Endothelial cell of umbilical vein (primary cell): ENCODE data around the gene GSTO1. TPM values are rescaled to one million over a fixed set of nuclear protein-coding genes. Genes with fewer than 3 reads are reported as not detected.

ENCODE experiments used
- BruUV-seq: library from RNA; stranded (reverse); fragments of 400-500 nt; replicated peaks from 2 replicates; lab custom pipeline; 2021; lab: Mats Ljungman, UMichigan
- CTCF ChIA-PET: fragments of 300-600, 350-600 bp; sonication (Branson Sonifier 250); formaldehyde crosslinking; loops from one replicate; lab custom pipeline; 2021; ENCODE audit warnings: antibody characterized with exemption, inconsistent platforms; lab: Charles Lee
- POLR2A ChIA-PET: fragments of 300-600, 350-600 bp; sonication (Branson Sonifier 250); formaldehyde crosslinking; loops from one replicate; lab custom pipeline; 2021; ENCODE audit warnings: antibody characterized with exemption, inconsistent platforms; lab: Charles Lee
- DNase-seq: peaks from one replicate; pipeline ENCODE4 v3.0.0-alpha.2; 2011; ENCODE audit warnings: low read depth, low spot score
- FAIRE-seq: peaks from 2 replicates; lab custom pipeline; 2011; peaks lifted over from hg19 to GRCh38; lab: Jason Lieb, UNC
- H2AFZ ChIP-seq: 2 replicates; pipeline ENCODE4 v1.6.0; 2012; ENCODE audit warnings: low read depth, low read length, control low read depth, inconsistent platforms
- H3K27ac ChIP-seq: 2 replicates; pipeline ENCODE4 v1.5.1; 2011; ENCODE audit warnings: low read depth, mild to moderate bottlenecking, control low read depth, low read length, moderate library complexity; ENCODE audit not compliant: insufficient read depth
- H3K27me3 ChIP-seq, 2 experiments: 2 replicates each; pipeline versions ENCODE4 v1.6.0 to v1.6.1; 2011; ENCODE audit warnings: low read length in 2 of 2, mixed read lengths in 1 of 2; ENCODE audit not compliant: control insufficient read depth in 2 of 2, insufficient read depth in 2 of 2
- H3K36me3 ChIP-seq, 2 experiments: 2 replicates in 1 of 2; 3 replicates in 1 of 2; pipeline ENCODE4 v1.5.1; 2011; ENCODE audit warnings: low read length in 2 of 2, mild to moderate bottlenecking in 1 of 2, moderate library complexity in 1 of 2; ENCODE audit not compliant: control insufficient read depth in 2 of 2, insufficient read depth in 2 of 2; ENCODE audit errors: extremely low read depth in 1 of 2
- H3K4me1 ChIP-seq: 3 replicates; pipeline ENCODE4 v1.5.1; 2011; ENCODE audit warnings: mild to moderate bottlenecking, low read length; ENCODE audit not compliant: control insufficient read depth, insufficient read depth; ENCODE audit errors: extremely low read depth
- H3K4me2 ChIP-seq: 2 replicates; pipeline ENCODE4 v1.6.1; 2011; ENCODE audit warnings: low read length, control low read depth, mixed read lengths; ENCODE audit not compliant: insufficient read depth
- H3K4me3 ChIP-seq, 3 experiments: fragments of 200-600 bp in 1 of 3; sonication (generic), shearing (Covaris generic) in 1 of 3; replicated peaks in 1 of 3; 2 replicates each; pipeline ENCODE4 v1.5.1; 2011 to 2016; ENCODE audit warnings: control low read depth in 3 of 3, low read length in 3 of 3, mild to moderate bottlenecking in 2 of 3, inconsistent platforms in 1 of 3, low read depth in 1 of 3, moderate library complexity in 1 of 3; ENCODE audit not compliant: insufficient read depth in 1 of 3
- H3K79me2 ChIP-seq: 2 replicates; pipeline ENCODE4 v1.6.0; 2012; ENCODE audit warnings: low read length, inconsistent platforms; ENCODE audit not compliant: control insufficient read depth, insufficient read depth
- H3K9ac ChIP-seq: replicated peaks from 2 replicates; pipeline ENCODE3; 2011; ENCODE audit warnings: low read length, control low read depth; ENCODE audit not compliant: insufficient read depth; ENCODE audit errors: extremely low read depth
- H3K9me1 ChIP-seq: replicated peaks from 3 replicates; pipeline ENCODE4 v1.6.0; 2011; ENCODE audit warnings: mild to moderate bottlenecking, low read length; ENCODE audit not compliant: control insufficient read depth, insufficient read depth; ENCODE audit errors: extremely low read depth
- H3K9me3 ChIP-seq: replicated peaks from 2 replicates; pipeline ENCODE4 v1.5.1; 2012; ENCODE audit warnings: low read length, inconsistent platforms; ENCODE audit not compliant: control insufficient read depth, insufficient read depth
- H4K20me1 ChIP-seq: replicated peaks from 2 replicates; pipeline ENCODE3; 2011; ENCODE audit warnings: mild to moderate bottlenecking, low read length; ENCODE audit not compliant: control insufficient read depth, insufficient read depth; ENCODE audit errors: extremely low read depth
- EZH2 ChIP-seq: IDR thresholded peaks from 2 replicates; pipeline ENCODE4 v1.6.1; 2012; ENCODE audit warnings: borderline replicate concordance, low read depth, mild to moderate bottlenecking, moderate library complexity, low read length, inconsistent platforms; ENCODE audit not compliant: severe bottlenecking
- FOS ChIP-seq: IDR thresholded peaks from 2 replicates; pipeline ENCODE4 v1.6.1; 2011; ENCODE audit warnings: mild to moderate bottlenecking, low read length, moderate library complexity, borderline replicate concordance; ENCODE audit not compliant: insufficient read depth
- GATA2 ChIP-seq: IDR thresholded peaks from 2 replicates; pipeline ENCODE4 v1.7.0; 2011; ENCODE audit warnings: low read depth, mild to moderate bottlenecking, moderate library complexity, mixed read lengths, low read length; ENCODE audit not compliant: insufficient read length, insufficient read depth
- JUN ChIP-seq: IDR thresholded peaks from 2 replicates; pipeline ENCODE4 v1.6.1; 2011; ENCODE audit warnings: borderline replicate concordance, low read depth; ENCODE audit not compliant: insufficient read length, insufficient read depth
- MYC ChIP-seq: IDR thresholded peaks from one replicate; pipeline ENCODE4 v1.6.1; 2011; ENCODE audit warnings: mild to moderate bottlenecking, low read depth, low read length
- POLR2A ChIP-seq: IDR thresholded peaks from 2 replicates; pipeline ENCODE4 v1.6.1; 2012; ENCODE audit warnings: low read depth, mild to moderate bottlenecking, control low read depth, low read length
- POLR2AphosphoS5 ChIP-seq: IDR thresholded peaks from 2 replicates; pipeline ENCODE4 v1.6.1; 2012; ENCODE audit warnings: low read depth, mild to moderate bottlenecking, control low read depth, low read length, moderate library complexity; ENCODE audit not compliant: insufficient read depth
- dilution Hi-C: fragments of 300-500 bp; cut with MboI; formaldehyde crosslinking; loops from one replicate; pipeline ENCODE4 v1.15.0; 2019; ENCODE audit warnings: low sequenced_read_pairs; ENCODE audit not compliant: extremely low pct_ligation_motif_present
- intact Hi-C: fragments of 100-400 bp; cut with micrococcal nuclease; formaldehyde crosslinking; loops from one replicate; pipeline ENCODE4 v1.10.0; 2022
- polyA plus RNA-seq, 4 experiments: library from polyadenylated mRNA; depleted of rRNA in 3 of 4; stranded (reverse) in 3 of 4; unstranded in 1 of 4; fragments of >200 nt; gene quantifications; 2 replicates each; pipeline versions ENCODE4 v1.2.1 to v1.2.3, GENCODE V29; 2011 to 2012; ENCODE audit warnings: missing spikeins in 1 of 4
- total RNA-seq: library from RNA; stranded (reverse); gene quantifications from 2 replicates; pipeline ENCODE4 v1.2.3, GENCODE V29; 2021
- TF ChIP-seq, protein P1 (sequence below), 2 donors: IDR thresholded peaks; 1 replicate in 1 of 2; 2 replicates in 1 of 2; pipeline ENCODE4 v1.5.1; 2011; ENCODE audit warnings: low read length in 2 of 2, mild to moderate bottlenecking in 2 of 2, moderate library complexity in 2 of 2, control low read depth in 1 of 2, inconsistent platforms in 1 of 2, low read depth in 1 of 2; ENCODE audit not compliant: insufficient read depth in 1 of 2; ENCODE audit errors: extremely low read depth in 1 of 2
- TF ChIP-seq, protein P2 (sequence below): IDR thresholded peaks from 2 replicates; pipeline ENCODE4 v1.6.1; 2011; ENCODE audit not compliant: insufficient read depth, insufficient read length

The GSTO1 gene
- total and polyA plus RNA-seq, 2 donors (not counting 3 experiments of a cell fraction or from before 2014, with no cell fraction given), result 124 to 211 TPM

DNA sequence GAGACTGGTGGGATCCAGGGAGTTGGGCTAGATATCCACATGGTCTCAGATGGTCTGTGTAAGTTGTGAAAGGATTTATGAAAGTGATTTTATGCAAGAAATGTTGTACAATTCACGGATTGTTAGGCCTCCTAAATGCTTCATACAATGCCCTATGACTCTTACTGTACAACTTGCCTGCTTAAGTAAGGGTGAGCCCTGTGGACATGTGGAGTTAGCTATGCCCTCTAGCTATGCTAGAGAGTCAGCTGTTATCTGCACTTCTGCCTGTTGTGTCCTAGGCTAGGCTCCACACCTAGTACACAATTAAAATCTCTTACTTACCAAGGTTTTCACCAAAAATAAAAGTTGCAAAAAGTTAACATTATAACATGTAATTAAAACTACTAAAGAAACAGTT lies 20.9 kb upstream of the GSTO1 start:
- Histone ChIP-seq H4K20me1 (no peaks in the 10 kb centered on the region), H3K4me1 (peaks cover 6% of the 10 kb centered on the region), H3K27ac (no peak overlapping the region), H2AFZ (no peak overlapping the region), H3K36me3 (no peaks in the 10 kb centered on the region), H3K9ac (no peak overlapping the region), H3K4me2 (no peak overlapping the region), H3K27me3 (peaks cover 8 to 15% of the 10 kb centered on the region in 2 experiments), H3K9me3 (no peaks in the 10 kb centered on the region), H3K9me1 (no peaks in the 10 kb centered on the region), H3K79me2 (no peaks in the 10 kb centered on the region), H3K4me3 (no peak overlapping the region)
- TF ChIP-seq POLR2AphosphoS5 (no peak), GATA2 (no peak), MYC (no peak), FOS (no peak), EZH2 (no peak), POLR2A (no peak), JUN (no peak)
- TF ChIP-seq, protein P1, sequence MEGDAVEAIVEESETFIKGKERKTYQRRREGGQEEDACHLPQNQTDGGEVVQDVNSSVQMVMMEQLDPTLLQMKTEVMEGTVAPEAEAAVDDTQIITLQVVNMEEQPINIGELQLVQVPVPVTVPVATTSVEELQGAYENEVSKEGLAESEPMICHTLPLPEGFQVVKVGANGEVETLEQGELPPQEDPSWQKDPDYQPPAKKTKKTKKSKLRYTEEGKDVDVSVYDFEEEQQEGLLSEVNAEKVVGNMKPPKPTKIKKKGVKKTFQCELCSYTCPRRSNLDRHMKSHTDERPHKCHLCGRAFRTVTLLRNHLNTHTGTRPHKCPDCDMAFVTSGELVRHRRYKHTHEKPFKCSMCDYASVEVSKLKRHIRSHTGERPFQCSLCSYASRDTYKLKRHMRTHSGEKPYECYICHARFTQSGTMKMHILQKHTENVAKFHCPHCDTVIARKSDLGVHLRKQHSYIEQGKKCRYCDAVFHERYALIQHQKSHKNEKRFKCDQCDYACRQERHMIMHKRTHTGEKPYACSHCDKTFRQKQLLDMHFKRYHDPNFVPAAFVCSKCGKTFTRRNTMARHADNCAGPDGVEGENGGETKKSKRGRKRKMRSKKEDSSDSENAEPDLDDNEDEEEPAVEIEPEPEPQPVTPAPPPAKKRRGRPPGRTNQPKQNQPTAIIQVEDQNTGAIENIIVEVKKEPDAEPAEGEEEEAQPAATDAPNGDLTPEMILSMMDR (IDR thresholded peaks at IDR 0.05; ENCODE audit: extremely low read depth in 1 of 2, insufficient read depth in 1 of 2, low read depth in 1 of 2, low read length in 2 of 2), result no peak
- TF ChIP-seq, protein P2, sequence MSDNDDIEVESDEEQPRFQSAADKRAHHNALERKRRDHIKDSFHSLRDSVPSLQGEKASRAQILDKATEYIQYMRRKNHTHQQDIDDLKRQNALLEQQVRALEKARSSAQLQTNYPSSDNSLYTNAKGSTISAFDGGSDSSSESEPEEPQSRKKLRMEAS, result no peak
- FAIRE-seq (no peak), DNase-seq (no peak)
- intact Hi-C loops (no loop called here), dilution Hi-C loops (no loop called here)
- CTCF ChIA-PET, result no interaction called here
- BruUV-seq, result no TSS peak
- POLR2A ChIA-PET, result no interaction called here
